GM10248 (cell line): ENCODE measurements around the gene C11orf97.

Experiments
- CTCF ChIA-PET: fragments of 300-600 bp; sonication (Branson Sonifier 250); formaldehyde crosslinking; extraction: SDS; loops from one replicate; lab custom pipeline; 2021; ENCODE audit warnings: antibody characterized with exemption; lab: Yijun Ruan, JAX
- POLR2A ChIA-PET: fragments of 350-650 bp; sonication (Branson Sonifier 250); formaldehyde crosslinking; extraction: SDS; loops from one replicate; lab custom pipeline; 2020; ENCODE audit warnings: antibody characterized with exemption; lab: Yijun Ruan, JAX
- DNase-seq: peaks from one replicate; pipeline ENCODE4 v3.0.0; 2012; ENCODE audit errors: extremely low spot score
- CTCF ChIP-seq: IDR thresholded peaks from 2 replicates; pipeline ENCODE4 v1.5.1; 2012; ENCODE audit warnings: mild to moderate bottlenecking, low read depth; ENCODE audit errors: extremely low read depth, missing control alignments, control extremely low read depth

C11orf97 gene

GRCh38 chr11:94521684-94522083 lies 9.4 kb downstream of the C11orf97 start:
- no peak for TF ChIP-seq CTCF
- CTCF ChIA-PET = interaction anchor here (1.0 to 2.7 kb wide), 12 partner anchors 9 to 623 kb away, joined by 3 to 15 read pairs (median 3); partner anchors contain the start of gene C11orf97
- no peak for DNase-seq
- POLR2A ChIA-PET = no interaction called here

DNA sequence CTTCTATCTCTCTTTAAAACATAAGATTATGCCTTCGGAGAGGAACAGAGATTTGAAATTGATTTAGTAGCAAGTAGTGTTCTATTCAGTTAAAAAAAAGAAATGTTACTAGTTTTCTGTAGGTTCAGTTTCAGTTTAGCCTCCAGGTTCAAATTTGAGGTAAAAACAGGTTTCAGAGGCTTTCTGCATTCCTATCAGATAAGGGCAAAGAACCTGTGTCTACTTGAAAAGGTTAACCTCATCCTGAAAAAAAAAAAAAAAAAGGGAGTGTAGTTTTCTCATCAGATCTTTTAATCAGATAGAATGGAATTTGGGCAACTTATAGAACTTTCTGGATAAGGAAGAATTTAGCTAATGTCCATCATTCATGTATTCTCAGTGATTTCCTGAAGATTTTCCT lies 12.1 kb downstream of the C11orf97 start:
- CTCF ChIA-PET = interaction anchor here (0.7 to 1.8 kb wide), 4 partner anchors 71 to 373 kb away, joined by 3 to 4 read pairs (median 4); no protein-coding TSS in a partner anchor
- TF ChIP-seq CTCF = no peak
- DNase-seq = no peak
- POLR2A ChIA-PET = no interaction called here

DNA sequence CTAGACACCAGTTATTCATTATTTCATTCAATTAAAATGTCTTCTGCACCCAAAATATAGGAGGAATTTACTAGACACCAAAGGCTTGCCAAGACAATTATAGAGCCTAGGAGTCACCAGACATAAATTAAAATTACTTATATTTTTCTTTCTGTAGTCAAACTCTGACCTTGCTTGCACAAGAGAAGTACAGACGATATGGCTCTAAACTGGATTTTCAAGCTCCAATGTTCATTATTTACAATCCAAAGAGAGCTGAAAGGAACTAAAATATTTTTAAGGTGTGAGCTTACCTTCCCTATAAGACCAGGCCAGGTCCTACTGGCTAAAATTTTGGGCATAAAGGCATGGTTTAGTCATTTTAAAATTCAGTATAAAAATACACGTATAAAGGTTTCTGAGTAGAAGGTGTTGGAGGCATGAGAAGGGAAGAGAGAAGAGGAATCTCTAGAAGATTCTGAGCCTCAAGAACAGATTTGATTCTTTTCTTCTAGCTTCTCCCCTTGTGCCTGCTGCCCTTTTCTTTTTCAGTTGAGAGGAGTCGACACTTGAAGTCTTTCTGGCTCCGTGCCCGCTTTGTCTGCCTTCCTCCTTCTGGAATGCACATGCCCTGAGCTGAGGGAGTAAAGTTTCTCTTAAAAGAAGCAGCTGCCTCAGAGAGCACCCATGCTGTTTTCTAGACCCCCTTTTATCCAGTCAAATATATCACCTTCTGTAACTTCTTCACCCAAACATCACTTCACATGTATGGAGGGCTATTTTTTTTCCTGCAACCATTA lies 13.5 kb downstream of the C11orf97 start:
- TF ChIP-seq CTCF = no peak
- ChIA-PET POLR2A (no interaction called here), CTCF (interaction anchor here (0.9 to 2.0 kb wide), 5 partner anchors 7 to 372 kb away, joined by 3 to 5 read pairs (median 4); no protein-coding TSS in a partner anchor)
- no peak for DNase-seq

- no peak for TF ChIP-seq CTCF
- no peak for DNase-seq
- ChIA-PET CTCF (interaction anchor here (1.1 to 2.0 kb wide), 3 partner anchors 8 to 76 kb away, joined by 3 to 5 read pairs (median 4); no protein-coding TSS in a partner anchor), POLR2A (no interaction called here)
Observed at GRCh38 chr11:94526645-94527438, 14.6 kb downstream of the C11orf97 start.

DNA sequence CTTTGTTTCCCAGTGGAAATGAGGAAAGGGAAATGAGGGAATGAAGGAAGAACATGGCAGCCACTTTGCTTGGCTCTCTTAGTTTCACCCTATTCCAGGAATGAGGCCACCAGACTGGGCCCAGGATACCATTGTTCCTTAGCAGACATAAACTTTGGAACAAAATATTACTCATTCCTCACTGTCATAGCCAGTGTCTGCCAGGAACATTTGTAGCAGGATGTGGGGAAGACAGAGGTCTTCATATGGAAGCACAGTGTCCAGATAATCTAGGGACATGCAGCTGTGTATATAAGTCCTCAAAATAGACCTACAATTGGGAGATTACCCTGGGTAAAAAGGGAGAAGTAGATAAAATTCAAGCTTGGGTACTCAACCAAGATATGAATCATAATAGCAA lies 16.3 kb downstream of the C11orf97 start:
- POLR2A ChIA-PET = no interaction called here
- no peak for DNase-seq
- CTCF ChIA-PET = interaction anchor here (0.8 kb wide), 1 partner anchor 26 kb away, joined by 3 read pairs; no protein-coding TSS in a partner anchor
- no peak for TF ChIP-seq CTCF

DNA sequence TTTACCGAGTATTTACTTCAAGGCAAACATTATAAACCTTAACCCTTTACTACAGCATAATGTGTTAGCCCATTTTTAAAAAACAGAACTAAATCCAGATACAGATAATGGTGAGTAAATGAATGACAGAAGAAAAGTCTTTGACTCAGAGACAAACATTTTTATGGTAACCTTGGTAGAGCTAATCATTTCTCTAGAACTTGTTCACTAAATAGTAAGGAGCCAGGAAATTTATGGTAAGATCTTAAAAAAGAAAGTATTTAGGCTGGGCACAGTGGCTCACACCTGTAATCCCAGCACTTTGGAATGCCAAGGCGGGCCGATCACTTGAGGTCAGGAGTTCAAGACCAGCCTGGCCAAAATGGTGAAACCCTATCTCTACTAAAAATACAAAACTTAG lies 19.9 kb downstream of the C11orf97 start:
- TF ChIP-seq CTCF = no peak
- DNase-seq = no peak
- CTCF ChIA-PET = interaction anchor here (1.3 kb wide), 1 partner anchor 16 kb away, joined by 4 read pairs; no protein-coding TSS in a partner anchor
- POLR2A ChIA-PET = no interaction called here
